HUES48 (cell line): Measurements from ENCODE around the gene FOCAD.

Experiments
- H3K27ac ChIP-seq: one replicate; pipeline ENCODE4 v1.7.0; 2013; ENCODE audit warnings: low read depth, low read length, inconsistent platforms
- H3K27me3 ChIP-seq: 2 replicates; pipeline ENCODE4 v1.6.1; 2013; ENCODE audit warnings: mild to moderate bottlenecking, low read length; ENCODE audit not compliant: control insufficient read depth, insufficient read depth
- H3K36me3 ChIP-seq: 2 replicates; pipeline ENCODE4 v1.6.1; 2013; ENCODE audit warnings: low read length; ENCODE audit not compliant: control insufficient read depth, insufficient read depth
- H3K4me1 ChIP-seq: 2 replicates; pipeline ENCODE4 v1.6.1; 2013; ENCODE audit warnings: mild to moderate bottlenecking, low read length; ENCODE audit not compliant: control insufficient read depth, insufficient read depth
- H3K4me3 ChIP-seq: 2 replicates; pipeline ENCODE4 v1.5.1; 2013; ENCODE audit warnings: mild to moderate bottlenecking, low read depth, low read length
- H3K9ac ChIP-seq: 2 replicates; pipeline ENCODE4 v1.6.1; 2013; ENCODE audit warnings: mild to moderate bottlenecking, low read depth, low read length, moderate library complexity
- H3K9me3 ChIP-seq: 2 replicates; pipeline ENCODE4 v1.6.1; 2013; ENCODE audit warnings: low read length; ENCODE audit not compliant: control insufficient read depth, insufficient read depth

Gene FOCAD

DNA sequence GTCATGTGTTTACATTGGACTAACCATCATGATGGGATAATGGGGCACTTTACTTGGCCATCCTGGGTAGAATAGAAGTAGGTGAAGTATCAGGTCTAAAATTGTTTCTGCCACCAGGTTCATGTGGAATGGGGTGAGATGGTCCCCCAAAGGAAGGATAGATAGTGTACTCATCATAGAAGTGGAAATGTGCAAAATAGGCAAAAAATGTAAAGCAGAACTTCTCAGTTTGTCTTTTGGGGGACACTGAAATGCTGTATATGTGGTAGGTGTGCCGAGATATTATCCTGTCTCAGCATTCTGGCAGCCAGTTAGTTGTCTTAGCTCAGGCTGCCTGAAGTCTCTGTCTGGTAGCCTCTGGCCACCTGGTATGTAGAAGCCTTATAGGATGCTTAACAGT is 107.6 kb downstream of the FOCAD start:
- Histone ChIP-seq H3K36me3 (peaks cover 16% of the 10 kb centered on the region), H3K9ac (no peak overlapping the region), H3K27ac (no peak overlapping the region), H3K27me3 (no peaks in the 10 kb centered on the region), H3K9me3 (no peaks in the 10 kb centered on the region), H3K4me1 (no peaks in the 10 kb centered on the region), H3K4me3 (no peak overlapping the region)

DNA sequence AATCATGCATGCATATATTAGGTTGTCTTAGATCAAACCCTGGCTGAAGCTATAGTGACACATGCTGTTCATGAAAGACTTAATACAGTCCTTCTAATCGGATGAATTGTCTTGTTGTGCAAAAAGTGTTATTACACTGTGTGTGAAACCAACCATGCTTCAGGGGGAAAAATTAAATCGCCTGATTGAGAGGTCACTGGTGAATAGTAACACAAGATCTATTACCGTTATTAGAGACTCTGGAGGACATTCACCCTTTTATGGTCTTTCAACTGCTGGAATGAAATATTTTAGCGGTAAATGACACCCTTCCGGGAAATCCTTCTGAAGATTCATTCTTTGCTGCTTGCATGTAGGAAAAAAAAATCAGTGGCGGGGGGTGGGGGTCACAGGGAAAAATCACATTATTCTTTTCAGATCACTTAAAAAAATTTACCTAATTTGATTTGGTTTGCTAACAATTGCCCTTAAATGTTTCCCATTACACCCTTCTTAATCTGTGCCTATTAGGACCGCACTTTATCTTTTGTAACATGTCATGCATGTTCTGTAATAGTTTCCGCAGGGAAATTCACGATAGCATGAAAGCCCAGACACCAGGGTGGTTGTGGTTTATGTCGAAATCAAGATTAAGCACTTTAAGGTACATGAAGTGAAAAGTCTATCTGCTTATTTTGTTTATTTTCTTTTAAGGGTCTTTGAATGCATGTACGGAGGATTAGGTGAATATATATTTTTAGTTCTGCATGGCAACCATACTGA is 120.6 kb downstream of the FOCAD start:
- no peak overlapping the region for H3K9ac ChIP-seq
- H3K36me3 ChIP-seq: no peaks in the 10 kb centered on the region
- H3K4me3 ChIP-seq: no peak overlapping the region
- H3K27me3 ChIP-seq: no peaks in the 10 kb centered on the region
- H3K9me3 ChIP-seq: no peaks in the 10 kb centered on the region
- peaks cover 6% of the 10 kb centered on the region; the same call in 1 of the 2 replicates for H3K4me1 ChIP-seq
- H3K27ac ChIP-seq: no peak overlapping the region

DNA sequence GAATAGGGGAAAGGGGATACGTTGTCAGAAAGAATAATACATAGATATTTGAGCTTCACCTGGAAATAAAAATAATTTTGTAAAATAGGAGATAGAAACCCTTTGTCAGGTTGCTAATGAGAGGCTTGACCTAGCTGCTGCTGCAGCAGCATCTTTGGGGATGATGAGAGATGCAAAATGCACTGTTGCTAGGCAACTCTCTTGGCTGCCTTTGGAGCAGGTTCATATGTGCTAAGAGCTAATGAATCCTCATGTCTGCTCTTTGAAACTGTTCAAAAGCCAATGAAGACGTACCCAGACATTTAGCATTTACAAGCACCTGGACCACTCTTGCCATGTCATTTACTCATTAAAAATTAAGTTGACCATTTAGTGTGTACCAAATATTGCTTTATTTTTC is 121.7 kb downstream of the FOCAD start:
- Histone ChIP-seq H3K27me3 (no peaks in the 10 kb centered on the region), H3K9ac (no peak overlapping the region), H3K4me1 (peaks cover 6% of the 10 kb centered on the region; the same call in 1 of the 2 replicates), H3K27ac (no peak overlapping the region), H3K36me3 (no peaks in the 10 kb centered on the region), H3K4me3 (no peak overlapping the region), H3K9me3 (no peaks in the 10 kb centered on the region)

DNA sequence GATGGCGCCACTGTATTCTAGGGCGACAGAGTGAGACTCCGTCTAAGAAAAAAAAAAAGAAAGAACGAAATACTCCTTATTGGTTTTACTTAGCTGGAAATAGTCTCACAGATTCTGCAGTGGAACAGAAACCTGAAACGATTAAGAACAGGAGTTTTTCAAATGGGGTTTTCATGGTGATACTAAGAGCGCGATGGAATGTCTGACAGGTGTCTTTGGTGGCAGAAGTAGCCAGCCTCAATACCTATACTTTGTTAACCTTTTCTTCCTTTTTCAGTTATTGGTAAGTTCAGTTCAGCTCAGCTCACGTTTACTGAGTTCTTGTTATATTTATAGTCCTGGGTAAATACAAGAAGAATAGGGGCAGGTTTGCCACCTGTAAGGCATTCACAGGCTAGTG is 123.9 kb downstream of the FOCAD start:
- no peaks in the 10 kb centered on the region for H3K9me3 ChIP-seq
- H3K9ac ChIP-seq: no peak overlapping the region
- no peaks in the 10 kb centered on the region for H3K27me3 ChIP-seq
- no peak overlapping the region for H3K4me3 ChIP-seq
- no peak overlapping the region for H3K27ac ChIP-seq
- no peaks in the 10 kb centered on the region for H3K36me3 ChIP-seq
- H3K4me1 ChIP-seq: no peaks in the 10 kb centered on the region; the same call in 1 of the 2 replicates

DNA sequence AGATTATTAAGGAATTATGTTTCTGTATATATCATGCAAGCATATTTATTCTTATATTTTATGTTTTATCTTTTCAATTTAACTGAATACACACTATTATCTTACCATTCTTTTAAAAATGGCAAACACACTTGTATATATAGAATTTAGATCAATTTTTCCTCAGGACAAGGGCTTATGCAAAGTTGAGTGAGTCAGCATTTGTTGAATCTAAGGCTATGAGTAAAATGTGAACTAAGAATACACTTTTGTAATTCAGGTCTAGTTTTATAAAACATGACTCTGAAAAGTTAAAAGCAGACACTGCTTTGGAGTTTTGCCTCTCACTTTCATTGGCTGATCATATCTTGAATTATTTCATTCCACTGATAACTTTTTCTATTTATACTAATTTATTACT is 127.8 kb downstream of the FOCAD start:
- Histone ChIP-seq H3K27ac (no peak overlapping the region), H3K9me3 (no peaks in the 10 kb centered on the region), H3K9ac (no peak overlapping the region), H3K36me3 (no peaks in the 10 kb centered on the region), H3K4me1 (no peaks in the 10 kb centered on the region; the same call in 1 of the 2 replicates), H3K27me3 (no peaks in the 10 kb centered on the region), H3K4me3 (no peak overlapping the region)

DNA sequence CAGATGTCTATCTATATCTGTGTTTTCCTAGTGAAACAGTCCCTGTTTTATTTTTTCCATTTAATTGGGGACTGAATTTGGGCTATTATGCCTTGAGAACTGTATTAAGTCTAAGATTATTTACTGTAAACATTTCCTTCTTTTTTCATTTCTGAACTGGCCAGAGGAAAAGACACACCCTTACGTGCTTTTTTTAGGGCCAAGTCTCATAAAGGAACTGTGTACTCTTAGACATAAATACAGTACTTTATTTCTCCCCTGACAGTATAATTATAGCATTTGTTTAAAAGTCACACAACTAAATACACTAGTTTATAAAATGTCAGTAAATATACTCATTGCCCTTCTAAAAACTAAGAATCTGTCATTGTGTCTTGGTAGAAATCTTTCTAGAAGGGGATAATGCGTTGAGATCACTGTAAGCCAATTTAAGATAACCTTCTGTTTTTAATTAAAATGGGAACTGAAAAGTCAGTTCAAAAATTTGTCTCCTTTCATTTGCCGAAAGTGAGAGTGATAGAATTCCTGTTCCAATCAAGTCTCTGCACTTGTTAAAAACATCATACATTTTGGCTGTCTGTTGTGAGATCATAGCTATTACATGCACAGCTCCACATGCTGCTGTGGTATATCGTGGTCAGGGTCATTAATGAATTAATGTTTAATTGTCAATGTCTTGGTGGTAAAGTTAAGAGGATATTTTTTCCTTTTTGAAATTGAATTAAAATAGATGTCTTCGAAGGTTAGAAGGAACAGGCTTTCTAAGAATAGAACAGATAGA is 132.1 kb downstream of the FOCAD start:
- no peaks in the 10 kb centered on the region for H3K27me3 ChIP-seq
- no peaks in the 10 kb centered on the region for H3K36me3 ChIP-seq
- peaks cover 6% of the 10 kb centered on the region for H3K4me1 ChIP-seq
- H3K9ac ChIP-seq: no peak overlapping the region
- H3K9me3 ChIP-seq: no peaks in the 10 kb centered on the region
- H3K4me3 ChIP-seq: no peak overlapping the region
- H3K27ac ChIP-seq: no peak overlapping the region

DNA sequence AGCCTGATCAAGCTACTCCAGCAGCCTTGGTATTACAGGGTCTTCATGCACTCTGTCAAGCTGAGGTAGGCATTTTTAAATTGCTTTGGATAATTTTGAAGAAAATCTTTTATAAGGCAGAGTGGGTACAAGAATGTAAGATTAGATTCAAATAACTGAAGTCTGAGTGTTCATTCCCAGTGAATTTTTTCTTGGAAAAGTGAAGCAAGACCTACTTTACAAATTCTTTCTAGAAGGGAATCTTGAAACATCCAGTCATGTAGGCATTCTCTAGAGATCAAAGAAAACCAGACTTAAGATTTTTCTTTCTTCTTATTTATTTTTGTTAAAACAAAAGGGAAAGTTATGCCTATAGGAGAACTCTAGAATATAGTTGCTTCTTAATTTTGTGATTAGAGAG is 139.0 kb downstream of the FOCAD start:
- H3K27me3 ChIP-seq: no peaks in the 10 kb centered on the region
- H3K9ac ChIP-seq: no peak overlapping the region
- peaks cover 6% of the 10 kb centered on the region for H3K4me1 ChIP-seq
- H3K9me3 ChIP-seq: no peaks in the 10 kb centered on the region
- H3K27ac ChIP-seq: no peak overlapping the region
- peaks cover 10% of the 10 kb centered on the region for H3K36me3 ChIP-seq
- no peak overlapping the region for H3K4me3 ChIP-seq

DNA sequence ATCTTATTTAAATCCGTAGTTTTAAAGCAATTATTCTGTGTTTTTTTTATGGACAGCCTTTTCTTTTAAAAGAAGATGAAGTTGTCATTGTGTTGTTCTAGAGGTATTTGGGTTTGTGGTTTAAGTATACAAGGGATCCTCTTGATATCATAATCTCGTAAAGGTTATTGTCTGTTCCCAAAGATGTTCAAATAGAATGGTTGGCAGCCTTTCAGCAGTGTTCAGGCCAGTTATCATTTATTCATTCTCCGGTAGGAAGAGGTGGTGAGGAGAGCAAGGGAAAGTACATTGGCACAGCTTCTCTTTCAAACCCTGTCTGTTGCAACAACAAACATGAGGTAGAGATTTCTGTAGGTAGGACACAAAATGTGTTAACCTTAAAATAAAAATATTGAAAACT is 147.0 kb downstream of the FOCAD start:
- Histone ChIP-seq H3K9ac (no peak overlapping the region), H3K4me3 (no peak overlapping the region), H3K4me1 (peaks cover 8% of the 10 kb centered on the region; the same call in 1 of the 2 replicates), H3K9me3 (no peaks in the 10 kb centered on the region), H3K27ac (no peak overlapping the region), H3K36me3 (no peaks in the 10 kb centered on the region), H3K27me3 (no peaks in the 10 kb centered on the region)

DNA sequence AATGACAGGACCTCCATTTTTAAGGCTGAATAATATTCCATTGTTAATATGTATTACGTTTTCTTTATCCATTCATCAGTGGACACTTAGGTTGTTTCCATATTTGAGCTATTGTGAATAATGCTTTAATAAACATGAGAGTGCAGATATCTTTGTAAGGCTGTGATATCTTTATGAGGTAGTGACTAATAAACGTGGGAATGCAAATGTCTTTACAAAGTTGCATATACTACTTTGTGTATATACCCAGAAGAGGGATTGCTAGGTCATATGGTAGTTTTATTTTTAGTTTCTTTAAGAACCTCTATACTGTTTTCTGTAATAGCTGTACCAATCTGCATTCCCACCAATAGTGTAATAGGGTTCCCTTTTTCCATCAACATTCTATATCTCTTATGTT is 148.7 kb downstream of the FOCAD start:
- Histone ChIP-seq H3K9ac (no peak overlapping the region), H3K9me3 (no peaks in the 10 kb centered on the region), H3K4me1 (peaks cover 13% of the 10 kb centered on the region), H3K4me3 (no peak overlapping the region), H3K27me3 (no peaks in the 10 kb centered on the region), H3K36me3 (no peaks in the 10 kb centered on the region), H3K27ac (no peak overlapping the region)

DNA sequence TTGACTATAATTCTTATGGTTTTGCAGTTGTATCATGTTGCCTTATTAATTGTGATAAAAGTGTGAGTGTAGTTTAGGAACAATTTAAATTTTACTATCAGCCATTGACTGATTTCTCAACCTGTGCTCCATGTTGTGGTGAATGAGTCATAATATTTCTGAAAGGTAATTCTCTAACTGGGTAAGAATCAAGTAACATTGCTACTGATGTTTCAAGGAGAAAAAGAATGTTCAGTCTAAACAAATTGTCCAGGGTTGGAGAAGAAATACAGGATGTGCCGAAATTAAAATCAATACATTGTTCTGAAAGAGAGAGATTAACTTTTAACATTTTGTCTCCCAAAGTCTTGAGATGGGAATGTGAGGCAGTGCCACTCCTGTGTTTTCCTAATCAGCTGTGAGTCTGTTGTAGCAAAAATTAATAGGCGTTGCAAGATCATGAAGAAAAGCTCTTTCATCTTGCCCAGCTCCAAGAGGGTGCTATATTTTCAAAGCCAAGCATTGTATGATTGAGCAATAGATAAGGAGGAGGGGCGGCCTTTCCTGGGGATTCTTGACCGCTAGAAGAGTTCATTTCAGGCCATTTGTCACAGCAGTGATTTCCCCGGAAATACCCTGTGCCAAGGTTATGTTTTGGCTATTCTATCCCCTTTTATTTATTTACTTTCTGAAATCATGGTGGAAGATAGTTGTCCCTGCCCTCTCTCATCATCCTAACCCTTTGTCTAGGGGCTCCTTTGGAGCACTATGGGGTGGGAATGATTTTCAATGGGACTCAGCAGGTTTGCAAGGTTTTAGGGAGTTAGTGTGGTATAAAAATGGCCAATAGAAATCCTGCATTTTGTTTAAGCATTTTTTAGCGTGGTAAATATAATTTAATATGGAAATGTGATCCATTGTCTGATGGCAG is 151.6 kb downstream of the FOCAD start:
- Histone ChIP-seq H3K27ac (no peak overlapping the region), H3K9ac (no peak overlapping the region), H3K4me3 (no peak overlapping the region), H3K27me3 (no peaks in the 10 kb centered on the region), H3K9me3 (no peaks in the 10 kb centered on the region), H3K4me1 (peaks cover 13% of the 10 kb centered on the region), H3K36me3 (no peaks in the 10 kb centered on the region)
